HepG2 (cell line): Measurements from ENCODE around the gene NID1.

Experiments
- EZH2 ChIP-seq: conservative IDR thresholded peaks from 2 replicates; pipeline ENCODE4 v1.6.1; 2012; ENCODE audit warnings: mild to moderate bottlenecking, low read depth, low read length, moderate library complexity
- POLR2A ChIP-seq, 2 experiments: IDR thresholded peaks; 2 replicates each; pipeline ENCODE4 v1.6.1; 2011; ENCODE audit warnings: low read depth in 2 of 2, low read length in 2 of 2, mild to moderate bottlenecking in 1 of 2, moderate library complexity in 1 of 2; ENCODE audit not compliant: insufficient read depth in 1 of 2
- ZNF431 ChIP-seq: sonication (generic); formaldehyde crosslinking; IDR thresholded peaks from 2 replicates; pipeline ENCODE4 v1.9.0; 2022; ENCODE audit warnings: missing genetic modification reagents, low read depth, mild to moderate bottlenecking, borderline replicate concordance
- ZSCAN9 ChIP-seq: IDR thresholded peaks from 2 replicates; pipeline ENCODE4 v1.6.1; 2016; ENCODE audit warnings: borderline replicate concordance
- TF ChIP-seq, protein P1 (sequence below): sonication (generic); formaldehyde crosslinking; IDR thresholded peaks from 2 replicates; pipeline ENCODE4 v1.5.0; 2020; ENCODE audit warnings: mild to moderate bottlenecking, missing genetic modification reagents, moderate library complexity

DNA sequence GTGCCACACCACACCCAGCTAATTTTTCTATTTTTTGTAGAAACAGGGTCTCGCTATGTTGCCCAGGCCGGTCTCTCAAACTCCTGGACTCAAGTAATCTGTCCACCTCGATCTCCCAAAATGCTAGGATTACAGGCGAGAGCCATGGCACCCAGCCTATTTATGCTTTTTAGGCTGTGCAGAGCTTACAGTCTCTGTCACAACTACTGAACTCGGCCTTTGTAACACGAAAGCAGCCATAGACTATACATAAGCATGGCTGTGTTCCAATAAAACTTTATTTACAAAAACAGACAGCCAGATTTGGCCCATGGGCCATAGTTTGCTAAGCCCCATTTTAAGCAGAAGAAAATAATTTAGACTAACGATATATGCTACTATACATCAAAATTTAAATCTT lies 54.4 kb downstream of the NID1 start:
- TF ChIP-seq ZSCAN9 (CRISPR knock-in tag) (no peak), EZH2 (no peak), ZNF431 (CRISPR knock-in tag) (no peak), POLR2A (IDR thresholded peaks at IDR 0.05; ENCODE audit: insufficient read depth in 1 of 2, low read depth in 2 of 2, low read length in 2 of 2) (no peak)
- TF ChIP-seq, protein P1, sequence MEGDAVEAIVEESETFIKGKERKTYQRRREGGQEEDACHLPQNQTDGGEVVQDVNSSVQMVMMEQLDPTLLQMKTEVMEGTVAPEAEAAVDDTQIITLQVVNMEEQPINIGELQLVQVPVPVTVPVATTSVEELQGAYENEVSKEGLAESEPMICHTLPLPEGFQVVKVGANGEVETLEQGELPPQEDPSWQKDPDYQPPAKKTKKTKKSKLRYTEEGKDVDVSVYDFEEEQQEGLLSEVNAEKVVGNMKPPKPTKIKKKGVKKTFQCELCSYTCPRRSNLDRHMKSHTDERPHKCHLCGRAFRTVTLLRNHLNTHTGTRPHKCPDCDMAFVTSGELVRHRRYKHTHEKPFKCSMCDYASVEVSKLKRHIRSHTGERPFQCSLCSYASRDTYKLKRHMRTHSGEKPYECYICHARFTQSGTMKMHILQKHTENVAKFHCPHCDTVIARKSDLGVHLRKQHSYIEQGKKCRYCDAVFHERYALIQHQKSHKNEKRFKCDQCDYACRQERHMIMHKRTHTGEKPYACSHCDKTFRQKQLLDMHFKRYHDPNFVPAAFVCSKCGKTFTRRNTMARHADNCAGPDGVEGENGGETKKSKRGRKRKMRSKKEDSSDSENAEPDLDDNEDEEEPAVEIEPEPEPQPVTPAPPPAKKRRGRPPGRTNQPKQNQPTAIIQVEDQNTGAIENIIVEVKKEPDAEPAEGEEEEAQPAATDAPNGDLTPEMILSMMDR (CRISPR knock-in tag): no peak
